Measurements from ENCODE around the gene MDM4. TPM values are rescaled to one million over a fixed set of nuclear protein-coding genes. Genes with fewer than 3 reads are reported as not detected.
"Not testable (repeated sequence)": the region's sequence is repeated elsewhere in the genome, so short reads cannot be mapped to it uniquely, and the experiment has no call there.

Gene MDM4
- total and polyA plus RNA-seq, 2 donors (not counting 1 experiment from before 2014, with no cell fraction given), result 46.6 to 374 TPM

- H3K4me3 ChIP-seq (ENCODE audit: control extremely low read depth in 1 of 5, extremely low read depth in 1 of 5, insufficient read depth in 1 of 5, low read depth in 2 of 5, low read length in 4 of 5); H3K27me3 Mint-ChIP-seq; H3K9me3 ChIP-seq (ENCODE audit: control extremely low read depth in 1 of 3, control insufficient read depth in 2 of 3, insufficient read depth in 1 of 3, low read length in 2 of 3); H3K27me3 ChIP-seq (replicated peaks in 1 of 4; ENCODE audit: control extremely low read depth in 1 of 4, control insufficient read depth in 3 of 4, insufficient read depth in 4 of 4, low read length in 3 of 4); H3K4me3 Mint-ChIP-seq; ATAC-seq (ENCODE audit: low read depth); H3K9me3 Mint-ChIP-seq (ENCODE audit: insufficient read depth); H3K27ac Mint-ChIP-seq; H3K9ac ChIP-seq (ENCODE audit: low read length); H3K4me2 ChIP-seq (replicated peaks; ENCODE audit: low read depth, low read length, poor library complexity, severe bottlenecking); H3K27ac ChIP-seq (ENCODE audit: low read length in 2 of 2); H2AFZ ChIP-seq (ENCODE audit: insufficient read depth, low read depth, low read length, poor library complexity, severe bottlenecking): not testable (repeated sequence)
- H3K79me2 ChIP-seq (ENCODE audit: control insufficient read depth, insufficient read depth, low read length), result peaks cover 44% of the 10 kb centered on the region
- DNase-seq, result peak; percentile 48
- peaks cover 5 to 39% of the 10 kb centered on the region in 2 experiments for H3K36me3 ChIP-seq (replicated peaks in 1 of 2; ENCODE audit: control extremely low read depth in 1 of 2, control insufficient read depth in 1 of 2, extremely low read depth in 1 of 2, insufficient read depth in 2 of 2, low read length in 1 of 2)
- H3K4me1 ChIP-seq (ENCODE audit: control insufficient read depth in 2 of 2, insufficient read depth in 2 of 2, low read length in 2 of 2), result peaks cover 23 to 35% of the 10 kb centered on the region in 2 donors
- WGBS (ENCODE audit: insufficient coverage), result 69% methylated on average over 5 of the region's 6 CpGs
- intact Hi-C loops (cut with micrococcal nuclease), result loop anchor here (5.0 to 10.0 kb wide), 2 partner anchors 43 to 65 kb away; partner anchors contain the start of gene MDM4
- H3K4me1 Mint-ChIP-seq, result peaks cover 57% of the 10 kb centered on the region
- ChIA-PET POLR2A (interaction anchor here (1.1 kb wide), 1 partner anchor 44 kb away, joined by 4 read pairs; the partner anchor contains the start of gene MDM4), CTCF (interaction anchor here (1.1 to 3.4 kb wide), 2 partner anchors 10 to 247 kb away, joined by 6 to 9 read pairs; no protein-coding TSS in a partner anchor)
- H4K20me1 ChIP-seq (ENCODE audit: control insufficient read depth, insufficient read depth, low read length, poor library complexity, severe bottlenecking), result peaks cover 50% of the 10 kb centered on the region
Observed at GRCh38 chr1:204560002-204560401, 43.8 kb downstream of the MDM4 start.

DNA sequence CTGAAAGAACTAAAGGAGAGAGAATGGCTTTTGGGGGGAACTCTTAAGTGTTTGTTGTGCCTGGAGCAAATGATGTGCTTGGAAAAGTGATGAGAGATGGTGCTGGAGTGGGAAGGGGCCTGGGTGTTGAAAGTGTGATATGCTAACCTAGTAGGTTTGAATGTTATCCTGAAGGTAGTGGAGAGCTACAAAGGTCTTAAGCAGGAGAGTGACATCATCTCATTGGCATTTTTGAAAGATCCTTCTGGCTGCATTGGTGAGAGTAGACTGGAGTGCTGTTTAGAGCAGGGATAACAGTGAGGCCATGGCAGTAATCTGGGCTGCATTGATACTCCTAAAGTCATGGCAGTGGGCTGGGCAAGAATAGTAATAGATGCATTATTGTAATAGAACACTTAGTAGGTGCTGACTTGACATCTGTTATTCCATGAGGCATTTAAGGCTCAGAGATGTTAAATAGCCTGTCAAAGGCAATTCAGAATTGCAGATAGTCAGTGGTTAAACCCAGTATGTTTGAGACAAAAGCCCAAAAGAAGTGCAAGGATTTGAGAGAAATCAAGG, 44.5 kb downstream of the MDM4 start:
- H3K36me3 ChIP-seq (replicated peaks in 1 of 2; ENCODE audit: control extremely low read depth in 1 of 2, control insufficient read depth in 1 of 2, extremely low read depth in 1 of 2, insufficient read depth in 2 of 2, low read length in 1 of 2), result peaks cover 5 to 40% of the 10 kb centered on the region in 2 experiments

More for the DNA sequence above, 44.5 kb downstream of the MDM4 start:
- Histone ChIP-seq H2AFZ (ENCODE audit: insufficient read depth, low read depth, low read length, poor library complexity, severe bottlenecking) (no peak overlapping the region), H3K79me2 (ENCODE audit: control insufficient read depth, insufficient read depth, low read length) (peaks cover 40% of the 10 kb centered on the region), H3K4me3 (ENCODE audit: control extremely low read depth in 1 of 5, extremely low read depth in 1 of 5, insufficient read depth in 1 of 5, low read depth in 2 of 5, low read length in 4 of 5) (no peak overlapping the region), H3K9me3 (ENCODE audit: control extremely low read depth in 1 of 3, control insufficient read depth in 2 of 3, insufficient read depth in 1 of 3, low read length in 2 of 3) (no peaks in the 10 kb centered on the region), H3K27me3 (replicated peaks in 1 of 4; ENCODE audit: control extremely low read depth in 1 of 4, control insufficient read depth in 3 of 4, insufficient read depth in 4 of 4, low read length in 3 of 4) (no peaks in the 10 kb centered on the region), H3K9ac (ENCODE audit: low read length) (no peak overlapping the region), H3K4me1 (ENCODE audit: control insufficient read depth in 2 of 2, insufficient read depth in 2 of 2, low read length in 2 of 2) (peaks cover 30 to 42% of the 10 kb centered on the region in 2 donors), H3K4me2 (replicated peaks; ENCODE audit: low read depth, low read length, poor library complexity, severe bottlenecking) (no peak overlapping the region), H4K20me1 (ENCODE audit: control insufficient read depth, insufficient read depth, low read length, poor library complexity, severe bottlenecking) (peaks cover 55% of the 10 kb centered on the region), H3K27ac (ENCODE audit: low read length in 2 of 2) (peak overlapping the region in 1 of 2 donors; percentile 26)
- no peak for DNase-seq
- ChIA-PET CTCF (interaction anchor here (1.1 to 3.4 kb wide), 2 partner anchors 11 to 246 kb away, joined by 6 to 9 read pairs; no protein-coding TSS in a partner anchor), POLR2A (interaction anchor here (1.1 kb wide), 1 partner anchor 44 kb away, joined by 4 read pairs; the partner anchor contains the start of gene MDM4)
- no peak overlapping the region for H3K4me3 Mint-ChIP-seq
- peak overlapping the region; percentile 57 for H3K27ac Mint-ChIP-seq
- H3K27me3 Mint-ChIP-seq, result no peaks in the 10 kb centered on the region
- no peak for ATAC-seq (ENCODE audit: low read depth)
- intact Hi-C loops (cut with micrococcal nuclease), result loop anchor here (5.0 to 10.0 kb wide), 2 partner anchors 43 to 64 kb away; partner anchors contain the start of gene MDM4
- TF ChIP-seq EZH2 (IDR thresholded peaks at IDR 0.05; ENCODE audit: borderline replicate concordance, insufficient read depth, low read depth, low read length, poor library complexity, severe bottlenecking), result no peak
- TF ChIP-seq, protein P1, sequence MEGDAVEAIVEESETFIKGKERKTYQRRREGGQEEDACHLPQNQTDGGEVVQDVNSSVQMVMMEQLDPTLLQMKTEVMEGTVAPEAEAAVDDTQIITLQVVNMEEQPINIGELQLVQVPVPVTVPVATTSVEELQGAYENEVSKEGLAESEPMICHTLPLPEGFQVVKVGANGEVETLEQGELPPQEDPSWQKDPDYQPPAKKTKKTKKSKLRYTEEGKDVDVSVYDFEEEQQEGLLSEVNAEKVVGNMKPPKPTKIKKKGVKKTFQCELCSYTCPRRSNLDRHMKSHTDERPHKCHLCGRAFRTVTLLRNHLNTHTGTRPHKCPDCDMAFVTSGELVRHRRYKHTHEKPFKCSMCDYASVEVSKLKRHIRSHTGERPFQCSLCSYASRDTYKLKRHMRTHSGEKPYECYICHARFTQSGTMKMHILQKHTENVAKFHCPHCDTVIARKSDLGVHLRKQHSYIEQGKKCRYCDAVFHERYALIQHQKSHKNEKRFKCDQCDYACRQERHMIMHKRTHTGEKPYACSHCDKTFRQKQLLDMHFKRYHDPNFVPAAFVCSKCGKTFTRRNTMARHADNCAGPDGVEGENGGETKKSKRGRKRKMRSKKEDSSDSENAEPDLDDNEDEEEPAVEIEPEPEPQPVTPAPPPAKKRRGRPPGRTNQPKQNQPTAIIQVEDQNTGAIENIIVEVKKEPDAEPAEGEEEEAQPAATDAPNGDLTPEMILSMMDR (IDR thresholded peaks at IDR 0.05), result no peak
- no peaks in the 10 kb centered on the region for H3K9me3 Mint-ChIP-seq (ENCODE audit: insufficient read depth)
- H3K4me1 Mint-ChIP-seq, result peaks cover 64% of the 10 kb centered on the region
